ENCODE results near the gene OTUD3.
"Not testable (repeated sequence)": the region's sequence is repeated elsewhere in the genome, so short reads cannot be mapped to it uniquely, and the experiment has no call there.

DNA sequence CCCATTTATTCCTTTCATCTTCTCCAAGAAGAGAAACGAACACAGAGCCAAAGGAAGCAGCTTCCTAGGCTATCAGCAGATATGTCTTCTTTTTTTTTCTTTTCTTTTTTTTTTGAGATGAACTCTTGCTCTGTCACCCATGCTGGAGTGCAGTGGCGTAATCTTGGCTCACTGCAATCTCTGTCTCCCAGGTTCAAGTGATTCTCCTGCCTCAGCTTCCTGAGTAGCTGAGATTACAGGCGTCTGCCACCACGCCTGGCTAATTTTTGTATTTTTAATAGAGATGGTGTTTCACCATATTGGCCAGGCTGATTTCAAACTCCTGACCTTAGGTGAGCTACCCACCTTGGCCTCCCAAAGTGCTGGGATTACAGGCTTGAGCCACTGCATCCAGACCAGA is 13.6 kb upstream of the OTUD3 start:
- TF ChIP-seq POLR2A (IDR thresholded peaks at IDR 0.05), result not testable (repeated sequence)
- TF ChIP-seq, protein P1, sequence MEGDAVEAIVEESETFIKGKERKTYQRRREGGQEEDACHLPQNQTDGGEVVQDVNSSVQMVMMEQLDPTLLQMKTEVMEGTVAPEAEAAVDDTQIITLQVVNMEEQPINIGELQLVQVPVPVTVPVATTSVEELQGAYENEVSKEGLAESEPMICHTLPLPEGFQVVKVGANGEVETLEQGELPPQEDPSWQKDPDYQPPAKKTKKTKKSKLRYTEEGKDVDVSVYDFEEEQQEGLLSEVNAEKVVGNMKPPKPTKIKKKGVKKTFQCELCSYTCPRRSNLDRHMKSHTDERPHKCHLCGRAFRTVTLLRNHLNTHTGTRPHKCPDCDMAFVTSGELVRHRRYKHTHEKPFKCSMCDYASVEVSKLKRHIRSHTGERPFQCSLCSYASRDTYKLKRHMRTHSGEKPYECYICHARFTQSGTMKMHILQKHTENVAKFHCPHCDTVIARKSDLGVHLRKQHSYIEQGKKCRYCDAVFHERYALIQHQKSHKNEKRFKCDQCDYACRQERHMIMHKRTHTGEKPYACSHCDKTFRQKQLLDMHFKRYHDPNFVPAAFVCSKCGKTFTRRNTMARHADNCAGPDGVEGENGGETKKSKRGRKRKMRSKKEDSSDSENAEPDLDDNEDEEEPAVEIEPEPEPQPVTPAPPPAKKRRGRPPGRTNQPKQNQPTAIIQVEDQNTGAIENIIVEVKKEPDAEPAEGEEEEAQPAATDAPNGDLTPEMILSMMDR (IDR thresholded peaks at IDR 0.05), result not testable (repeated sequence)
